Suppressor macrophage treated with lipopolysaccharide for 1 hour (primary cell): ENCODE data around the gene LDLRAD4.
A peak's percentile ranks its signal among the peaks of the same experiment; 100 is the strongest.

Experiments
- DNase-seq, 3 donors: peaks; one replicate each; pipeline ENCODE4 v3.0.0-alpha.2; 2020 to 2022

Gene LDLRAD4

DNA sequence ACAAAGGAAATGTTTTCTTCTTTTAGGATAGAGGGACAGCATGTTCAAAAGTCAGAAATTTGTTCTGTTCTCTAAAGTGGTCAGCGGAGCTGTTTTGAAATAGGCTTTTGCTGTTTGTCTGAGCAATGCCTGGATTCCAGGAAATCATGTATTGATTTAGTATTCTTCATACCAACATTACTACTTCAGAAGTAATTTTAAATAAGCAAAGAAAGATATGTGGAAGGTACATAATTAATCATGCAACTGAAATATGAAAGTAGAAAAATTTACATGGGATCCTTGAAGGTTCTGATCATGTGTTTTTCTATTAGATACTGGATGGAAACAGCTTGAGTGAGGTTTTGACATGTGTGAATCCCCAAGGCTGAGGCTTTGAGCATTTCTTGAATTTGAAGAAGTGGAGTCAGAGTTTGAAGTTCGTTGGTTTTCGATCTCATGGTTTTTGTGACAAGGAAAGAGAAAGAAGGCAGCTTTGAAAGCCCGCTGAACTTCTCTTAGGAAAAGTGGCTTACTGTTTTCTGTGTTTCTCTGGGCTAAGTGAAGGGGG is 220.0 kb downstream of the LDLRAD4 start:
- no peak for DNase-seq

DNA sequence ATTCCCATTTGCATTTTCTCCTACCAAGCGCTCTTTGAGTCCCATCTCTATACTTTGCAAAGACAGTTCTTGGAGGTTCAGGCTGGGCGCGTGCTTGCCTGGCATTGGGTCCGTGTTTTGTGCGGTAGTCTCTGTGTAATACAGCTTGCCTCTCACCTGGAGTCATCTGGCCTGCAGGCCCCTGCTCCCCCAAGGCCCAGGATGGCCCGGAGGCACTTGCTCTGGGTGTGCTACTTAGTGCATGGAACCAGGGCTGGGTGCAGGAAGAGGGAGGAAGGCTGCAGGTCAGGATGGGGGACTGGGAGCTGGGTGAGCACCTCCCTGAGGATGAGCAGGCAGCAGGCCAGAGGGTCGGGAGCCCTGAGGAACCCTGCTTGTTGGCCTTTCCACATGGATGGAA is 220.9 kb downstream of the LDLRAD4 start:
- no peak for DNase-seq

- no peak for DNase-seq
Measured at GRCh38 chr18:13440277-13441248, 222.0 kb downstream of the LDLRAD4 start.

- no peak for DNase-seq
Measured at GRCh38 chr18:13441736-13442135, 223.2 kb downstream of the LDLRAD4 start.

GRCh38 chr18:13442451-13442850 is 223.9 kb downstream of the LDLRAD4 start:
- no peak for DNase-seq

GRCh38 chr18:13443552-13443951 is 225.0 kb downstream of the LDLRAD4 start:
- DNase-seq = no peak

- no peak for DNase-seq
Measured at GRCh38 chr18:13444430-13445240, 226.1 kb downstream of the LDLRAD4 start.

GRCh38 chr18:13445241-13445897 is 226.8 kb downstream of the LDLRAD4 start:
- no peak for DNase-seq

DNA sequence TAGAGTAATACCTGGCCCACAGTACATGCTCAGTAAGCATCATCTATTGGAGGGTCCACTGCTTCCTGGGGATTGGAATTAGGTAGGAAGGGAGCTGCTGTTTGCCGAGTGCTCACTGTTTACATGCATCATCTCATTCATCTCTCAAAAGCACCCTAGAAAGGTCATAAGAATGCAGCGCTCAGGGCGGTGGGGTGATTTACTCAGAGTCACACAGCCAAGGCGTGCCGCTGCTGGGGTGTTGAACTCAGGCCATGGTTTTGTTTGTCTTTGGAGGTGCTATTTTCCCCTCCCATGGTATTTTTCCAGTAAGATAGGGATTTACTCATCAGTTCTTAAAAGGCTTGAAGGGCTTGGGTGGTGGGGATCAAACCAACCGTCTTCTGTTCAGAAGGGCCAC is 227.5 kb downstream of the LDLRAD4 start:
- no peak for DNase-seq

DNA sequence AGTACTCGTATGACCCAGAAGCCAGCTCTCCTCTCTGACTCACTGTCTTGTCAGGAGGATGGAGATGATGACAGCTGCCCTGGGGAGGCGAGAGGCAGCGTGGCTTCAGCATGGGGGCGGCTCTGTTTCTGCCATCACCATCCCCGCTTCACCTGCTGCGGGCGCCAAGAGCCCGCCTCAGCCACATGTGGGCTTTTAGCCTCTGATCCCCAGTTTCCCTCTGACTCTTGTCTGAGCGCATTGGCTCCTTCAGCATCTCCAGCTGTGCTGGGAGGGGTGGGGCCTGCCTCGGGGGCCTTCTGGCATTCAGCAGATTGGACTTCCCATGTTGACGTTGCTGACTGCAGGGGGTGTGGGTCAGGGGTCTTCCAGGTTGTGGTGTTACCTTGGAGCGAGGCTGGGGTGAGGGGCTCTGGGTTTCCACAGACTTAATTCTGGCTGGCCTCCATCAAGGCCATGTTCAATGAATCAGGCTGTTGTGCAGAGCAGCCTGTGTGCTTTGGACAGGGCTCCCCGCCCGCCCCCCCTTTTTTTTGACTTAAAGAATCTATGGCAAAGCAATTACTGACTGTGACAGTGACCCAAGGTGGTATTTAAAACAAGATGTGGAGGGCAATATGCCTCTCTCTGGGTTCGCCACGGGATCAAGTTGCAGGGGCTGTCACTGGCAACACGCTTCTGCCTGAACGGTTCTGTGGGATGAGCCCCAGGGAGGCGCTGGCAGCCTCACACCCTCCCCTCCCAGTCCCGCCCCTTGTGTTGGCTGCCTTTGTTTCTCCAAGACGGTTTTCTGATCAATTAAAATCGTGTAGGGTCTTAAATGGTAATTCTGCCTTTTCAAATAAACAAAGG is 228.3 kb downstream of the LDLRAD4 start:
- DNase-seq = no peak

DNA sequence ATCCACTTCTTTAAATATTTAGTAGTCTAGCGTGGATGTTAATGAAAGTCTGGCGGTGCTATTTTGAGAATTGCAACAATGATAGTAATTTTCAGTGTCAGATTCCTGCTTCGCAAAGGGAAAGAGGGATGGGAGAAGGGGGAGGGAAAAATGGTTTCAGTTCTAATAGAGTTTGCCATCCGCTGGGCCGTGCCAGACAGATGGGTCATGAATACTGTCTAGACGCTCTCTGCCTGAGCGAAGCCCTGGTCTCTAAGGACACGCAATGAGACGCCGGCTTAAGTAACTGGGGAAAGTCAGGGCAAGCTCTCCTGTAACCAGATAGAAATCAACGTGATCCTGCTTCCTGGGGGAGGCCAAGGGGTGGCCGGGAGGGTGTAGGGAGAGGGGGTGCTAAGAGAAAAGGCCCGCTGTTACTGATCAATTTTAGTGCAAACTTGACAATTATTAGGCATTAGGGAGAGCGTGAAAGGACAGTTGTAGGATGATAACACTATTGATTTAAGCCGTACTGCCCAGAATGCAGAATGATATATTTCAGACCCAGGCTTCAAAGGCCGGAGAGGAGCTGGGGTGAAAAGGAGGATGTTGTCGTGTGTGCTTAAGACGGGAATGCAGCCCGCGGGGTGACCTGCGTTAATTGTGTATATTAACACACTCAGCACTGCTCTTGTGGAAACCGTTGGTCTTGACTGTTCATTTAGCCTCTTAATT is 229.2 kb downstream of the LDLRAD4 start:
- no peak for DNase-seq

- no peak for DNase-seq
Measured at GRCh38 chr18:13448335-13448795, 229.8 kb downstream of the LDLRAD4 start.

- no peak for DNase-seq
Measured at GRCh38 chr18:13449651-13450050, 231.1 kb downstream of the LDLRAD4 start.

- peak; percentile 28 to 34 (median 32) for DNase-seq
Measured at GRCh38 chr18:13450289-13451212, 232.0 kb downstream of the LDLRAD4 start.

- DNase-seq = no peak
Measured at GRCh38 chr18:13451213-13451540, 232.6 kb downstream of the LDLRAD4 start.

GRCh38 chr18:13451661-13452387 is 233.3 kb downstream of the LDLRAD4 start:
- DNase-seq = peak; percentile 55 to 61 (median 55)

DNA sequence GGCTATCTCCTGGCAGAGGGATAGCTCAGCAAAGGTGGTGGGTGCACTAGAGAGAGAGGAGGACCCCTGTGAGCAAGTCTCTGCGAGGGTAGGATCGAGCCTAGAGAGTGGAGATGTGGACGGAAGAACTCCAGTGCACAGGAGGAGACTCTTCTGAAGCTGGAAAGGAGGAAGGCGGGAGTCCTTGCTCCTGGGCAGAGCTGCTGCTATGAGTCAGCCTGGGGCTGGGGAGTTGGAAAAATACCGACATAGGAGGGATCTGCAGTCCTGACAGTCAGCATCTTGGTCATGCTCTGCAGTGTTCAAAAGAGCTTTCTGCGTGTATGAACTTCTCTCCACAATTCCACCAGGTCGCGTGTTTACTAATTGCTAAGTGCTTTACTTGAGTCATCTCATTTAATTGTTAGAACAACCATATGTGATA is 233.8 kb downstream of the LDLRAD4 start:
- DNase-seq = peak; percentile 63 to 76 (median 73)

DNA sequence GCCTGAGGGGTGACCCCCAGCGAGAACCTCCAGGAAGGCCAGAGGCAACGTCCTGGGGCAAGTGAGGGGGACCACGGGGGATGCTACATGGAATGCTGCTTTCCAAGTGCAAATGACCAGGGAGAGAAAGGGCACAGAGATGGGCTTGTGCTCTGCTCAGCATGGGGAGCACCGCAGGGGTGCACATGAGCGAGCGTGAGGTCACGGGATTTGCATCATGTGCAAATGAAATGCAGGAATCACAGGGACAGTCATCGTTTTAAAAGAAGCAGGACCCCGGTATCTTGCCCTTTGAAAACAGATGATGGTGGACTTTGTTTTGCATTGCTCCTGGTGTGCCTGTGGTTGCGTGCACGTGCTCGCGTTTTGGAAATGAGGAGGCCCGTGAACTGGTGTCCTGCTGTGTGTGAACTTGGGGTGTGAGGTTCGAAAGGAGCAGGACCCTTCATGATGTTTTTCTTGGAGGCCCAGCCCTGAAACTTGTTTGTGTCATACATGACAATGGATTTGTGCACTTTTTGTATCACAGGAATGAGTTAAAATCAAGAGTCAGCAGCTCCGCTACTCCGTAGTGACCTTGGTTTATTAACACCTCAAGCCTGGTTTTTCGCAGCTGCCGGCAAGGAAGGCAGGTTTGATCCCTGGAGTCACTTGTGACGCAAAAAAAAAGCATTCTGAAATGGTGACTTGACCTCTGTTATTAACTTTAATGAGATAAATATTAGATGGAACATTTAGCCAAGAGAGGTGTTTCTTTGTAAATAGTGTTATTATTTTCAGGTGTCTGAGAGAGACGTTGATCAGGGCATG is 234.5 kb downstream of the LDLRAD4 start:
- DNase-seq = no peak
